ENCODE results near the gene HPSE. TPM values are rescaled to one million over a fixed set of nuclear protein-coding genes. Genes with fewer than 3 reads are reported as not detected.

HPSE gene
- total and polyA plus RNA-seq, 2 of the 13 experiments (the other 11 are each of a cell fraction or from before 2014, with no cell fraction given): not detected

- FAIRE-seq (no peak), DNase-seq (ENCODE audit: low spot score) (no peak), ATAC-seq (no peak)
- WGBS (ENCODE audit: low lambda C conversion rate): 80% methylated on average over 1 of the region's 1 CpG
- H3K4me1 ChIP-seq (ENCODE audit: insufficient read depth, low read length): 0 out of 2 replicates have a peak, but pooled peaks cover 4% of the 10 kb centered on the region
- no TSS peak for BruUV-seq (replicated peaks)
- H3K36me3 ChIP-seq (replicated peaks in 1 of 2; ENCODE audit: control insufficient read depth in 1 of 2, insufficient read depth in 2 of 2, low read length in 2 of 2): peaks cover 2 to 27% of the 10 kb centered on the region in 2 experiments
- no peaks in the 10 kb centered on the region for H4K20me1 ChIP-seq (ENCODE audit: insufficient read depth, low read length)
- no peaks in the 10 kb centered on the region for H3K27me3 ChIP-seq (ENCODE audit: control insufficient read depth in 1 of 2, insufficient read depth in 2 of 2, low read length in 2 of 2)
- no peak overlapping the region for H3K4me3 ChIP-seq (replicated peaks in 1 of 3; ENCODE audit: insufficient read depth in 1 of 3, low read depth in 2 of 3, low read length in 3 of 3)
- H3K27ac ChIP-seq (ENCODE audit: extremely low read length, insufficient read depth, low read length): no peak overlapping the region
- H3K4me2 ChIP-seq (ENCODE audit: low read depth, low read length): no peak overlapping the region
- no peaks in the 10 kb centered on the region for H3K9me3 ChIP-seq (ENCODE audit: low read length)
- CTCF ChIA-PET (ENCODE audit: low intra/inter-chr PET ratio, low total read pairs): no interaction called here
- H3K9ac ChIP-seq (ENCODE audit: insufficient read depth, low read depth, low read length): no peak overlapping the region
- intact Hi-C loops (cut with micrococcal nuclease; ENCODE audit: unreplicated experiment): loop anchor here (5.0 kb wide), 1 partner anchor 206 kb away; no protein-coding TSS in a partner anchor
- TF ChIP-seq, protein P1, sequence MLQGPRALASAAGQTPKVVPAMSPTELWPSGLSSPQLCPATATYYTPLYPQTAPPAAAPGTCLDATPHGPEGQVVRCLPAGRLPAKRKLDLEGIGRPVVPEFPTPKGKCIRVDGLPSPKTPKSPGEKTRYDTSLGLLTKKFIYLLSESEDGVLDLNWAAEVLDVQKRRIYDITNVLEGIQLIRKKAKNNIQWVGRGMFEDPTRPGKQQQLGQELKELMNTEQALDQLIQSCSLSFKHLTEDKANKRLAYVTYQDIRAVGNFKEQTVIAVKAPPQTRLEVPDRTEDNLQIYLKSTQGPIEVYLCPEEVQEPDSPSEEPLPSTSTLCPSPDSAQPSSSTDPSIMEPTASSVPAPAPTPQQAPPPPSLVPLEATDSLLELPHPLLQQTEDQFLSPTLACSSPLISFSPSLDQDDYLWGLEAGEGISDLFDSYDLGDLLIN (CRISPR knock-in tag; IDR thresholded peaks at IDR 0.05; ENCODE audit: borderline replicate concordance): no peak
- no peak for TF ChIP-seq FOXK1 (CRISPR knock-in tag; IDR thresholded peaks at IDR 0.05; ENCODE audit: borderline replicate concordance, low read depth)
- TF ChIP-seq ZNF251 (CRISPR knock-in tag; IDR thresholded peaks at IDR 0.05): no peak
- TF ChIP-seq, protein P2, sequence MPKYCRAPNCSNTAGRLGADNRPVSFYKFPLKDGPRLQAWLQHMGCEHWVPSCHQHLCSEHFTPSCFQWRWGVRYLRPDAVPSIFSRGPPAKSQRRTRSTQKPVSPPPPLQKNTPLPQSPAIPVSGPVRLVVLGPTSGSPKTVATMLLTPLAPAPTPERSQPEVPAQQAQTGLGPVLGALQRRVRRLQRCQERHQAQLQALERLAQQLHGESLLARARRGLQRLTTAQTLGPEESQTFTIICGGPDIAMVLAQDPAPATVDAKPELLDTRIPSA (CRISPR knock-in tag; IDR thresholded peaks at IDR 0.05; ENCODE audit: borderline replicate concordance): no peak
- no peak for TF ChIP-seq ZMYM4 (CRISPR knock-in tag; IDR thresholded peaks at IDR 0.05)
- TF ChIP-seq, protein P3, sequence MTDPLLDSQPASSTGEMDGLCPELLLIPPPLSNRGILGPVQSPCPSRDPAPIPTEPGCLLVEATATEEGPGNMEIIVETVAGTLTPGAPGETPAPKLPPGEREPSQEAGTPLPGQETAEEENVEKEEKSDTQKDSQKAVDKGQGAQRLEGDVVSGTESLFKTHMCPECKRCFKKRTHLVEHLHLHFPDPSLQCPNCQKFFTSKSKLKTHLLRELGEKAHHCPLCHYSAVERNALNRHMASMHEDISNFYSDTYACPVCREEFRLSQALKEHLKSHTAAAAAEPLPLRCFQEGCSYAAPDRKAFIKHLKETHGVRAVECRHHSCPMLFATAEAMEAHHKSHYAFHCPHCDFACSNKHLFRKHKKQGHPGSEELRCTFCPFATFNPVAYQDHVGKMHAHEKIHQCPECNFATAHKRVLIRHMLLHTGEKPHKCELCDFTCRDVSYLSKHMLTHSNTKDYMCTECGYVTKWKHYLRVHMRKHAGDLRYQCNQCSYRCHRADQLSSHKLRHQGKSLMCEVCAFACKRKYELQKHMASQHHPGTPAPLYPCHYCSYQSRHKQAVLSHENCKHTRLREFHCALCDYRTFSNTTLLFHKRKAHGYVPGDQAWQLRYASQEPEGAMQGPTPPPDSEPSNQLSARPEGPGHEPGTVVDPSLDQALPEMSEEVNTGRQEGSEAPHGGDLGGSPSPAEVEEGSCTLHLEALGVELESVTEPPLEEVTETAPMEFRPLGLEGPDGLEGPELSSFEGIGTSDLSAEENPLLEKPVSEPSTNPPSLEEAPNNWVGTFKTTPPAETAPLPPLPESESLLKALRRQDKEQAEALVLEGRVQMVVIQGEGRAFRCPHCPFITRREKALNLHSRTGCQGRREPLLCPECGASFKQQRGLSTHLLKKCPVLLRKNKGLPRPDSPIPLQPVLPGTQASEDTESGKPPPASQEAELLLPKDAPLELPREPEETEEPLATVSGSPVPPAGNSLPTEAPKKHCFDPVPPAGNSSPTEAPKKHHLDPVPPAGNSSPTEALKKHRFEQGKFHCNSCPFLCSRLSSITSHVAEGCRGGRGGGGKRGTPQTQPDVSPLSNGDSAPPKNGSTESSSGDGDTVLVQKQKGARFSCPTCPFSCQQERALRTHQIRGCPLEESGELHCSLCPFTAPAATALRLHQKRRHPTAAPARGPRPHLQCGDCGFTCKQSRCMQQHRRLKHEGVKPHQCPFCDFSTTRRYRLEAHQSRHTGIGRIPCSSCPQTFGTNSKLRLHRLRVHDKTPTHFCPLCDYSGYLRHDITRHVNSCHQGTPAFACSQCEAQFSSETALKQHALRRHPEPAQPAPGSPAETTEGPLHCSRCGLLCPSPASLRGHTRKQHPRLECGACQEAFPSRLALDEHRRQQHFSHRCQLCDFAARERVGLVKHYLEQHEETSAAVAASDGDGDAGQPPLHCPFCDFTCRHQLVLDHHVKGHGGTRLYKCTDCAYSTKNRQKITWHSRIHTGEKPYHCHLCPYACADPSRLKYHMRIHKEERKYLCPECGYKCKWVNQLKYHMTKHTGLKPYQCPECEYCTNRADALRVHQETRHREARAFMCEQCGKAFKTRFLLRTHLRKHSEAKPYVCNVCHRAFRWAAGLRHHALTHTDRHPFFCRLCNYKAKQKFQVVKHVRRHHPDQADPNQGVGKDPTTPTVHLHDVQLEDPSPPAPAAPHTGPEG (CRISPR knock-in tag; IDR thresholded peaks at IDR 0.05): no peak
- no peak for TF ChIP-seq PHF20 (CRISPR knock-in tag; IDR thresholded peaks at IDR 0.05)
- TF ChIP-seq, protein P4, sequence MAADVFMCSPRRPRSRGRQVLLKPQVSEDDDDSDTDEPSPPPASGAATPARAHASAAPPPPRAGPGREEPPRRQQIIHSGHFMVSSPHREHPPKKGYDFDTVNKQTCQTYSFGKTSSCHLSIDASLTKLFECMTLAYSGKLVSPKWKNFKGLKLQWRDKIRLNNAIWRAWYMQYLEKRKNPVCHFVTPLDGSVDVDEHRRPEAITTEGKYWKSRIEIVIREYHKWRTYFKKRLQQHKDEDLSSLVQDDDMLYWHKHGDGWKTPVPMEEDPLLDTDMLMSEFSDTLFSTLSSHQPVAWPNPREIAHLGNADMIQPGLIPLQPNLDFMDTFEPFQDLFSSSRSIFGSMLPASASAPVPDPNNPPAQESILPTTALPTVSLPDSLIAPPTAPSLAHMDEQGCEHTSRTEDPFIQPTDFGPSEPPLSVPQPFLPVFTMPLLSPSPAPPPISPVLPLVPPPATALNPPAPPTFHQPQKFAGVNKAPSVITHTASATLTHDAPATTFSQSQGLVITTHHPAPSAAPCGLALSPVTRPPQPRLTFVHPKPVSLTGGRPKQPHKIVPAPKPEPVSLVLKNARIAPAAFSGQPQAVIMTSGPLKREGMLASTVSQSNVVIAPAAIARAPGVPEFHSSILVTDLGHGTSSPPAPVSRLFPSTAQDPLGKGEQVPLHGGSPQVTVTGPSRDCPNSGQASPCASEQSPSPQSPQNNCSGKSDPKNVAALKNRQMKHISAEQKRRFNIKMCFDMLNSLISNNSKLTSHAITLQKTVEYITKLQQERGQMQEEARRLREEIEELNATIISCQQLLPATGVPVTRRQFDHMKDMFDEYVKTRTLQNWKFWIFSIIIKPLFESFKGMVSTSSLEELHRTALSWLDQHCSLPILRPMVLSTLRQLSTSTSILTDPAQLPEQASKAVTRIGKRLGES (CRISPR knock-in tag; IDR thresholded peaks at IDR 0.05; ENCODE audit: borderline replicate concordance): no peak
- H3K79me2 ChIP-seq (ENCODE audit: insufficient read depth, low read length): no peaks in the 10 kb centered on the region
- in situ Hi-C loops (cut with HindIII; ENCODE audit: extremely low pct_ligation_motif_present, low pct_unique_long_range_greater_than_20kb): no loop called here
- POLR2A ChIA-PET: no interaction called here
- no peak overlapping the region for H2AFZ ChIP-seq (ENCODE audit: low read length)
Measured at GRCh38 chr4:83263106-83263505, 71.5 kb downstream of the HPSE start.

Measured in HepG2 (cell line).